Ishikawa (cell line): ENCODE measurements around the gene TMEM51.

Source experiments
- CEBPB ChIP-seq: IDR thresholded peaks from 2 replicates; pipeline ENCODE4 v1.6.1; 2012
- CREB1 ChIP-seq: IDR thresholded peaks from 2 replicates; pipeline ENCODE4 v1.6.1; 2012; ENCODE audit warnings: low read depth
- EGR1 ChIP-seq: IDR thresholded peaks from 2 replicates; pipeline ENCODE4 v1.6.1; 2012
- EP300 ChIP-seq: IDR thresholded peaks from 2 replicates; pipeline ENCODE4 v1.6.1; 2012; ENCODE audit warnings: borderline replicate concordance
- FOXM1 ChIP-seq: IDR thresholded peaks from 2 replicates; pipeline ENCODE4 v1.6.1; 2012; ENCODE audit warnings: low read depth, borderline replicate concordance
- NFIC ChIP-seq: IDR thresholded peaks from 2 replicates; pipeline ENCODE4 v1.6.1; 2012
- RAD21 ChIP-seq: IDR thresholded peaks from 2 replicates; pipeline ENCODE4 v1.6.1; 2012; ENCODE audit warnings: low read depth
- TAF1 ChIP-seq: IDR thresholded peaks from 2 replicates; pipeline ENCODE4 v1.6.1; 2012; ENCODE audit warnings: low read depth, mild to moderate bottlenecking
- TCF12 ChIP-seq: IDR thresholded peaks from 2 replicates; pipeline ENCODE4 v1.6.1; 2012; ENCODE audit warnings: low read depth
- TEAD4 ChIP-seq: IDR thresholded peaks from 2 replicates; pipeline ENCODE4 v1.6.1; 2012
- YY1 ChIP-seq: IDR thresholded peaks from 2 replicates; pipeline ENCODE4 v1.6.1; 2012; ENCODE audit warnings: low read depth
- ZBTB7A ChIP-seq: IDR thresholded peaks from 2 replicates; pipeline ENCODE4 v1.6.1; 2012; ENCODE audit warnings: low read depth
- TF ChIP-seq, protein P1 (sequence below): IDR thresholded peaks from 2 replicates; pipeline ENCODE4 v1.6.1; 2012
- TF ChIP-seq, protein P2 (sequence below): IDR thresholded peaks from 2 replicates; pipeline ENCODE4 v1.6.1; 2012; ENCODE audit warnings: low read depth, mild to moderate bottlenecking
- TF ChIP-seq, protein P3 (sequence below): IDR thresholded peaks from 2 replicates; pipeline ENCODE4 v1.6.1; 2012

Gene TMEM51

DNA sequence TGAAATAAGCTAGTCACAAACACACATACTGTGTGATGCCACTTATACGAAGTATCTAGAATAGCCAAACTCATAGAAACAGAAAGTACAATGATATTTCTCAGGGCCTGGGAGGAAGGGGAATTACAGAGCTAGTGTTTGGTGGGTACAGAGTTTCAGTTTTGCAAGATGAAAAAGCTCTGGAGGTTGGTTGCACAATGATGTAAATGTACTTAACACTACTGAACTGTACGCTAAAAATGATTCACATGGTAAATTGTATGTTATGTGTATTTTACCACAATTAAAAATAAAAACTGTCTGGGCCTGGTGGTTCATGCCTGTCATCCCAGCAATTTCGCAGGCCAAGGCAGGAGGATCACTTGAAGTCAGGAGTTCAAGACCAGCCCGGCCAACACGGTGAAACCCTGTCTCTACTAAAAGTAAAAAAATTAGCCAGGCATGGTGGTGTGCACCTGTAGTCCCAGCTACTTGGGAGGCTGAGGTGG is 78.2 kb downstream of the TMEM51 start:
- TF ChIP-seq, protein P1, sequence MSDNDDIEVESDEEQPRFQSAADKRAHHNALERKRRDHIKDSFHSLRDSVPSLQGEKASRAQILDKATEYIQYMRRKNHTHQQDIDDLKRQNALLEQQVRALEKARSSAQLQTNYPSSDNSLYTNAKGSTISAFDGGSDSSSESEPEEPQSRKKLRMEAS = no peak
- TF ChIP-seq FOXM1 (no peak), TAF1 (no peak), ZBTB7A (no peak), RAD21 (no peak), EGR1 (no peak), EP300 (no peak), TCF12 (no peak), CEBPB (no peak), NFIC (no peak), YY1 (no peak), TEAD4 (no peak), CREB1 (no peak)
- TF ChIP-seq, protein P2, sequence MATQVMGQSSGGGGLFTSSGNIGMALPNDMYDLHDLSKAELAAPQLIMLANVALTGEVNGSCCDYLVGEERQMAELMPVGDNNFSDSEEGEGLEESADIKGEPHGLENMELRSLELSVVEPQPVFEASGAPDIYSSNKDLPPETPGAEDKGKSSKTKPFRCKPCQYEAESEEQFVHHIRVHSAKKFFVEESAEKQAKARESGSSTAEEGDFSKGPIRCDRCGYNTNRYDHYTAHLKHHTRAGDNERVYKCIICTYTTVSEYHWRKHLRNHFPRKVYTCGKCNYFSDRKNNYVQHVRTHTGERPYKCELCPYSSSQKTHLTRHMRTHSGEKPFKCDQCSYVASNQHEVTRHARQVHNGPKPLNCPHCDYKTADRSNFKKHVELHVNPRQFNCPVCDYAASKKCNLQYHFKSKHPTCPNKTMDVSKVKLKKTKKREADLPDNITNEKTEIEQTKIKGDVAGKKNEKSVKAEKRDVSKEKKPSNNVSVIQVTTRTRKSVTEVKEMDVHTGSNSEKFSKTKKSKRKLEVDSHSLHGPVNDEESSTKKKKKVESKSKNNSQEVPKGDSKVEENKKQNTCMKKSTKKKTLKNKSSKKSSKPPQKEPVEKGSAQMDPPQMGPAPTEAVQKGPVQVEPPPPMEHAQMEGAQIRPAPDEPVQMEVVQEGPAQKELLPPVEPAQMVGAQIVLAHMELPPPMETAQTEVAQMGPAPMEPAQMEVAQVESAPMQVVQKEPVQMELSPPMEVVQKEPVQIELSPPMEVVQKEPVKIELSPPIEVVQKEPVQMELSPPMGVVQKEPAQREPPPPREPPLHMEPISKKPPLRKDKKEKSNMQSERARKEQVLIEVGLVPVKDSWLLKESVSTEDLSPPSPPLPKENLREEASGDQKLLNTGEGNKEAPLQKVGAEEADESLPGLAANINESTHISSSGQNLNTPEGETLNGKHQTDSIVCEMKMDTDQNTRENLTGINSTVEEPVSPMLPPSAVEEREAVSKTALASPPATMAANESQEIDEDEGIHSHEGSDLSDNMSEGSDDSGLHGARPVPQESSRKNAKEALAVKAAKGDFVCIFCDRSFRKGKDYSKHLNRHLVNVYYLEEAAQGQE = no peak
- TF ChIP-seq, protein P3, sequence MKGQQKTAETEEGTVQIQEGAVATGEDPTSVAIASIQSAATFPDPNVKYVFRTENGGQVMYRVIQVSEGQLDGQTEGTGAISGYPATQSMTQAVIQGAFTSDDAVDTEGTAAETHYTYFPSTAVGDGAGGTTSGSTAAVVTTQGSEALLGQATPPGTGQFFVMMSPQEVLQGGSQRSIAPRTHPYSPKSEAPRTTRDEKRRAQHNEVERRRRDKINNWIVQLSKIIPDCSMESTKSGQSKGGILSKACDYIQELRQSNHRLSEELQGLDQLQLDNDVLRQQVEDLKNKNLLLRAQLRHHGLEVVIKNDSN = no peak

DNA sequence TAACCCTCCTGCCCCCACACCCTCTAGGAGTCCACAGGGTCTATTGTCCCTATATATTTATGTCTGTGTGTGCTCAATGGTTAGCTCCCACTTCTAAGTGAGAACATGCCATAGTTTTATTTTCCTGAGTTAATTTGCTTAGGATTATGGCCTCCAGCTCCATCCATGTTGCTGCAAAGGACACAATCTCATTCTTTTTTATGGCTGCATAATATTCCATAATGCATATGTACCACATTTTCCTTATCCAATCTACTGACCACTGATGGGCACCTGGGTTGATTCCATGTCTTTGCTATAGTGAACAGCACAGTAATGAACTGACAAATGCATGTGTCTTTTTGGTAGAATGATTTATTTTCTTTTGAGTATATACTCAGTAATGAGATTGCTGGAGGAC is 80.1 kb downstream of the TMEM51 start:
- TF ChIP-seq FOXM1 (no peak), ZBTB7A (no peak), CEBPB (no peak), RAD21 (no peak)
- TF ChIP-seq, protein P1 = no peak

DNA sequence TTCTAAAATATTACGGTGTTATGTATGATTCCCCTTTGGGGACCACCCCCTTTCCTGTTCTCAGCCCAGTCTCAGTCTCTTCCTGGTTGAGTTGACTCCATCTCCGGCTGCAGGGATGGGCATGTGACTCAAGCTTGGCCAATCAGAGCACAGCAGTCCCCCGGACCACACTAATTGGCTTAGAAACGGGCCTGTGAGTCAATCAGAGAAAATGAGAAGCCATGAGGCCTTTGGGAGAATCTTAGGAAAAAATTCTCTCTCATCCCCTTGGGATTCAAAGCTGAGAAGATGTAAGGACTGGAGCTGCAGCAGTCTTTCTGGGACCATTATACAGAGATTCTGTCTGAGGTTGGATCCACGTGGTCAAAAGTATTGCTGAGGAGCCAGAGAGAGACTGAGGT is 82.8 kb downstream of the TMEM51 start:
- TF ChIP-seq, protein P3 = peak; percentile 91
- TF ChIP-seq EGR1 = no peak
- TF ChIP-seq ZBTB7A = no peak
- TF ChIP-seq FOXM1 = no peak
- TF ChIP-seq YY1 = no peak
- no peak for TF ChIP-seq TCF12
- TF ChIP-seq TEAD4 = no peak

DNA sequence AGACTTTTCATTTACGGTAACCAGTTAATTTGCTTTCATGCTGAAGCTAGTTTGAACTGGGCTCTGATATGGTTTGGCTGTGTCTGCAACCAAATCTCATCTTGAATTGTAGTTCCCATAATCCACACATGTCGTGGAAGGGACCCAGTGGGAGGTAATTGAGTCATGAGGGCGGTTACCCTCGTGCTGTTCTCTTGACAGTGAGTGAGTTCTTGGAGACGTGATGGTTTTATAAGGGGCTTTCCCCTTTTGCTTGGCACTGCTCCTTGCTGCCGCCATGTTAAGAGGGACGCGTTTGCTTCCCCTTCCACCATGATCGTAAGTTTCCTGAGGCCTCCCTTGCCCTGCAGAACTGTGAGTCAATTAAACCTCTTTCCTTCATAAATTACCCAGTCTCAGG is 83.2 kb downstream of the TMEM51 start:
- TF ChIP-seq RAD21 (no peak), TCF12 (no peak), TEAD4 (no peak), EP300 (no peak), NFIC (no peak), TAF1 (no peak), CREB1 (no peak), ZBTB7A (no peak), EGR1 (no peak), YY1 (no peak), CEBPB (no peak), FOXM1 (no peak)
- TF ChIP-seq, protein P2 = no peak
- TF ChIP-seq, protein P3 = no peak
- TF ChIP-seq, protein P1 = no peak

DNA sequence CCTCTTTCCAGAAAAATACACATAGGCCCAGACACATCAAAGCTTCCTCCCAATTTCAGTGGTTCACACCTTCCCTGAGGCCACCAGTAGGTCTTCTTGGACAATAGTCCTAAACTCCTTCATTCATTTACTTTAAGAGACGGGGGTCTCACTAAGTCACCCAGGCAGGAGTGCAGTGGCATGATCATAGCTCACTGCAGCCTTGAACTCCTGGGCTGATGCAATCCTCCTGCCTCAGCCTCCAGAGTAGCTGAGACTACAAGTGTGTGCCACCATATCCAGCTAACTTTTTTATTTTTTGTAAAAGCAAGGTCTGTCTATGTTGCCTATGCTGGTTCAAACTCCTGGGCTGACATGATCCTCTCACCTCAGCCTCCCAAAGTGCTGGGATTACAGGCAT is 85.2 kb downstream of the TMEM51 start:
- no peak for TF ChIP-seq CREB1

DNA sequence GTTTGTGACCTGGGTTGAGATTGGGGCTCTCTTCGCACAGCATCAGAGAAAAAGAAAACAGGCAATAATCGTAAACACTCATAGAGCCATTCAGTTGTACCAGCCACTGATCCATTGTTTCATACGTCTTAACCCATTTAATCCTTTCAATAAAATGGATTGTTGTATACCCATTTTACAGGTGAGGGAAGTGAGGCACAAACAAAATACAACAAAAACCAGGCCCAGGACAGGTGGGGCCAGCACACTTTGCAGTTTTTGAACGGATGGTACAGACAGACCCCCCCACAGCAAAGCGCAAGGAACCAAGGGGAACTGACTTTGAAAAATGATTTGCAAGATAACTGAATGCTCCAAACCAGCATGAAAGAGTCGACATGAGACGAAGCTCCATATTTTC is 89.2 kb downstream of the TMEM51 start:
- TF ChIP-seq RAD21 (no peak), NFIC (no peak), EGR1 (no peak), EP300 (no peak), TAF1 (no peak)
- TF ChIP-seq, protein P2 = no peak
- TF ChIP-seq, protein P1 = no peak
- TF ChIP-seq, protein P3 = no peak
